HG03175 (cell line): ENCODE results near the gene PKP1.

ENCODE experiments used
- ATAC-seq: cut with Tn5 transposase; IDR thresholded peaks from one replicate; pipeline ENCODE4 v1.9.1; 2021; ENCODE audit warnings: mild to moderate bottlenecking, moderate library complexity; ENCODE audit not compliant: unreplicated experiment

PKP1 gene

DNA sequence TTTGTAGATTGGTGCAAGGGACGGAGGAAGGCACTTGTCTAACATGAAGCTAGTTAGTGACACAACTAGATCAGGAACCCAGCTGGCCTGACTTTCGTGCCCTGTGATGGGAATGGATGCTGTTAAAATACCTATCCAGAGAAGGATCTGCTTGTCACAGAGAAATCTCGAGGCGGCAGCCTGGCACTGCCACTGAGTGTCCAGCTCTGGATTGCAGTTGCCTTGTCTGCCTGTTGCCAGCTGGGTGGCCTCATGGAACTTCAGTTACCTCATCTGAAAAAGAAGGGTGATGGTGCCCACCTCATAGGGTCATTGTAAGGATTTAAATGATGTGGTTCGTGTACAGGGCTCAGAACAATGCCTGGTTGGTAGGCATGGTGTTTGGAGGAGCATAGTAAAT is 2.4 kb upstream of the PKP1 start:
- ATAC-seq: no peak

DNA sequence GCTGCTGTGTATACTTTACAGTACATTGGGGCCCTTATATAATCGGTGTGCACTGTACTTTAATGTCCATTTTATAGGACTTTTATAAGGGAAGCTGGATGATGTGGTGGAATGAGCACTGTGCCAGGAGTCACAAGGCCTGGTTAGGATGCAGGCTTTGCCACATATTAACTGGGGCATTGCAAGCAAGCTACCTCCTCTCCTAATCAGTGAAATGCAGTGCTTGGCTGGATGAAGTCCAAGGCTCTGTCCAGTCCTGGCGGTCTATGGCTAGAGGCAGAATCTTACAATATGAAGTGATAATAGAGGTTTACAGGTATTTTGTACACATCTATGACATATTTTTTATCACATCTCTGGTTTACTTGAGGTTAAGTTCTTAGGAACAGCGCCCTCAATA is 1.7 kb upstream of the PKP1 start:
- ATAC-seq: no peak

DNA sequence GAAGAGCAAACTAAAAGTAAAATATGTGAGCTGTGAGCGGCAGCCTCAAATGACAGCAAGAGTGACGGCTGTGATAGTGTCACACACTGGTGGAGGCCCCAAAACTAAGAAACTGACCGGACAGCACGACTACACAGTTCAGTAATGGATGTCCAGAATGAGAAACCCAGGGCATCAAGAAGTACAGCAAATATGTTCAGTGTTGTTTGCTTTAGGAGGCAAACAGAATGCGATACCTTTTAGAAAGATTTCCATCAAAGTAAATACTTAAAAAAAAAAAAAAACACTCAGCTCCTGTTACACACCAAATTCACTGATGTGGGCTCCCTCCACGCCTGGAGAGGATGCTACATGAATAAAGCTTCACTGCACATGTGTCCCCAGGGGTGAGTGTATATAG is 1.1 kb upstream of the PKP1 start:
- ATAC-seq: no peak

DNA sequence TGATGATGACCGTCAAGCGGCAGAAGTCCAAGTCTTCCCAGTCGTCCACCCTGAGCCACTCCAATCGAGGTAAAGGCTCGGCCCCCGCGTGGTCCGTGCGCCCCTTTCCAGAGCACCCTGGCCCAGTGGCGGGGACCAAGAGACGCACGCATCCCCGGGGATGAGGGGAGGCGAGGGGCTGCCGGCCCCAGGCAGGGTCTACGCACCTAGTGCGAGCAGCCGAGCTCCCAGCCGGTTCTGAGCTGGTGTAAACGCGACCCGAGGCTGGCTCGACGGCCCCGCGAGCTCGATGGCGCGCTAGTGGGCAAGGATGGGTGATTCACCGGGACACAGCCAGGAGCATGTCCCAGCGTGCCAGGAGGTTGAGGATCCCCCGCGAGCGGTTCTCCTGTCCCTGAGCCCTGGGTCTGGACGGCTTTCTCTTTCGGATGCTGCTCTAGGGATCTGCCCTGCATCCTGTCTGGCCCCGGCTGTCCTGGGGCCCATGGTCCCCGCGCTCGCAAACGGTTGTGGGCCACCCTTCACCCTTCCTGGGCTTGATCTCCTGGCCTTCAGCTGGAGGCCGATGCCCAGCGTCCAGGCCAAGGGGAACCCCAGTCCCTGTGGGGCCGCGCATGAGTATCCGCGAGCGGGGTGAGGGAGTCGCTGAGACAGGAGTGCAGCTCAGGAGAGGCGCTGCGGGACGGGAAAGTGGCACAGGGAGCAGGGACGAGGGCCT is 689 bp downstream of the PKP1 start:
- no peak for ATAC-seq

DNA sequence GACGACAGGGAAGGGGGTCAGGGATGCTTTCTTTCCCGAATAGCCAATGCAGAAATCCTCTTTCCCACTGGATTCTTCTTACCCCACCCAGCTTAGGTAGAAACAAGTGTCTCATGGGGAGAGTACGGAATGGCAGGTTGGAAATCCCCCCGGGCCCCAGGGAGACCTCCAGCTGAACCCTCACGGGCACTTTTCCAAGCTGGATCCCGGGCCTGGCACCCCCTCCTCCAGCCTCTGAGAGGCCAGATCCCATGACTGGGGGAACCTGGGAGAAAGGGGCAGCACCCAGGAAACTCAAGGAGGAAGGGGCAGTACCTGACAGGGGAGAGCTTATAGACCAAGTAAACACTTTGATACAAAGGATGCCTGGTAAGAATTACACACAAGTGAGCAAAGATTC is 1.3 kb downstream of the PKP1 start:
- ATAC-seq: no peak

DNA sequence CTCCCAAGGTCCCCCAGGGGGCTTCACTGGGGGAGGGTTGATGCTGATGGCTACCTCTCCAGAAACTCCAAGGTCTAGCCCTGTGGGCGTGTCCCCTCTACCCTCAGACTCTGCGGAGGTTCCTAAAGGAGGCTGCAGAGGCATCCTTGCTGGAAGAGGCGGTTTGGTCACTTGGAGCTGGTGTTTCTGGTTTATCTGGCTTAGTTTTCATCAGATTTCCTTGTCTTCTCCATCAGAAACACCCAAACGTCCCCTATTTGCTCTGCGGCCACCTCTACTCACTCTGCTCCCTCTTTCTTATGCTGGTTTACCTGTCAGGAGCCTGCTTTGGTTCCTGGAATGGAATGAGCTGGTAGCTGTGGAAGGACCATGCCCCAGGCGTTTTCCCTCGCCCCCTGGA is 2.5 kb downstream of the PKP1 start:
- ATAC-seq: no peak

DNA sequence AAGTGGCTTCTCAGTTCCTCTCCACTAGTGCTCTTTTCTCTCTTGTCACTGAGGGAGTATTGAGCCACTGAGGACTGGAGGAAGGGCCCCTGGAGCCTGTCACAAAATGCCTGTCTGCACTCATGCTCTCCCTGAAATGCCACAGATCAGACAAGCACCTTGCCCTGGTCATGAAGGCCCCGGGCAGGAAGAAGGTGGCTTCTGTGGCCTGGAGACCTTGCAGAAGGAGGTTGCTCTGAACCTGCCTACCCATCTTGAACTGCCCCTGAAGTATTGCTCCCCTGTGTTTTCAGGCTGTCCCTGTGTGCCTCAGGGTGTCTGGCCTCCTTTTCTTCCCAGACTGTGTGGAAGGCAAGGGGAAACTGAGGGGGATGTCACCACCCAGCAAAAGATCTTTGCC is 3.1 kb downstream of the PKP1 start:
- ATAC-seq: no peak

DNA sequence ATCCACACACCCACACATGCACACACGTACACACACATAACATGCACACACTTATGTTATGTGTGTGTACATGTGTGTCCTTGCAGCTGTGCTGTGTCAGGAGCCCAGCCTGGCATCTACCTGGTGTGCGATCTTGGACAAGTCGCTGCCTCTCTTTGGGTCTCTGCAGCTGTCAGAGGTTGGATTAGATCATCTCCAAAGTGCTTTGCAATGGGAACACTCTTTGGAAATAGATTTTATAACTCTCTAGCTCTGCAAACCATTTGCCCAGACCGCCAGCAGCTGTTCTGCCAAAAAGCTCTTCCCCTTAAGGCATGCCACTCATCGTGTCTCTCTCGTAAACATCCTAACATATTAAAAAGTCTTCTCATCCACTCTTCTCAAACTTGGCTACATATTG is 4.7 kb downstream of the PKP1 start:
- no peak for ATAC-seq

DNA sequence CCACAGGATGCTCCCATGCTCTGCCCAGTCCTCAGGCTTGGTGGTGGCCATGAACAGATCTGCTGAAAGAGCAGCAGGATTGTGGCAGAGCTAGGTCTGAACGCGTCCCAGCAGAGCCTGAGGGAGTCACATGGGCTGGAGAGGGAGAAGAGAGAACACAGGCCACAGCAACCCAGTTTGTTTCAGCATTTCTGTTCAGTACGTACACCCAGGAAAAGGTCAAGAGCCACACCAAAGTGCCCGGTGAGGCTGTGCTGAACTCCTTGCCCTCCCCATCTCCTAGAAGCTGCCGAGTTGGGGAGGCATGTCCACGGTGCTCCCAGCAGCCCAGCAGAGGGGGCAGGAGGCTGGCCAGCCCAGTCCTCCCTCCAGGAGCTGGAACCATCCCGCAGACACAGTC is 5.5 kb downstream of the PKP1 start:
- ATAC-seq: no peak

DNA sequence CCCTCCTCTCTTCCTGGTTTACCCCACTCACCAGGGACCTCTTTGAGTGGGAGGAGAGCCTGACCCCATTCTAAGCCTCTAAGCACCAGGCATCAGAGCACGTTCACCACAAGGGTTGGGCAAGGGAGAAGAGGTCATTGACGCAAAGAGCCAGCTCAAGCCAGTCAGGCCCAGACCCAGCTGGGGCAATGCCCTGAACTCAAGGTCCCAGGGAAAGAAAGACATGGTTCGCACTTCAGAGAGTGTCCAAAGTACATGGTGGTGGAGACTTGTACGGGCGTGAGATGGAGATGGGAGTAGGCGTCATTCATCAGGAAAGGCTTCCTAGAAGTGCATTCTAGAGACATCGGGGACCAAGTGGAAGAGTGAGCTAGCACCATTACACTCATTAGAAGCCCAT is 7.2 kb downstream of the PKP1 start:
- no peak for ATAC-seq

DNA sequence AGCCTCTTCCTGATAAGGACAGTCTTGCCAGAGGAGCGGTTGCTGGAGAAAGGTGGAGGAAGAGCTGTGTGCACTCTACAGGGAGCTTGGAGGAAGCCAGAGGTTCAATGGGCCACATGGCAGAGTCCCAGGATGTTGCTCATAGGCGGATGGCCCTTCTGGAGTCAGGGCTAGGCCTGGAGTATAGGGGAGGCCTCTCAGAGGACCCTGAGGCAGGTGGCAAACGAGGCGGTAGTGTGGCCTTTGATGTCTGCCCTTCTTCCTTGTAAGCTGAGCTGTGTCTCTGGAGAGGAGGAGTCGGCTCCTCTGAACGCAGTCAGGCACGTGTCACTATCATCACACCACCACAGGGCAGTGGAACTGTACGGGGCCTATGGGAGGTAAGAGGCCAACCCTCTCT is 8.6 kb downstream of the PKP1 start:
- ATAC-seq: no peak

DNA sequence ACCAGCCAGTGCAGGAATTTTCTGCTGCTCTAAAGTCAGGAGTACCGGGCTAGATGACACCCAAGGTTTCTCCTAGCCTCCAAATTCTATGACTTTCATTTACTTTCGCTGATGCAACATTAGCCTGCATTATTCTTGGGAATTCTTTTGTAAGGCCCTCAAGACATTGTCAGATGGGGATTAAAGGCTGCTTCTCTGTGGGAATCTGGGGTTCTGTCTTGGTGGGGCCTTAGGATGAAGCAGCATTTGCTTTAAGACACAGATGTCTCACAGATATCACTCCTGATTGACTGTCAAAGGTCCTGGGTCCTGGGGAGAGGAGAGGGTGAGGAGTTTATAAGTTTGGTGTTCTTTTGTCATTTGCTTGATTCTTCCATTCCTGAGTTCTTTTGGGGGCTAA is 11.6 kb downstream of the PKP1 start:
- no peak for ATAC-seq

DNA sequence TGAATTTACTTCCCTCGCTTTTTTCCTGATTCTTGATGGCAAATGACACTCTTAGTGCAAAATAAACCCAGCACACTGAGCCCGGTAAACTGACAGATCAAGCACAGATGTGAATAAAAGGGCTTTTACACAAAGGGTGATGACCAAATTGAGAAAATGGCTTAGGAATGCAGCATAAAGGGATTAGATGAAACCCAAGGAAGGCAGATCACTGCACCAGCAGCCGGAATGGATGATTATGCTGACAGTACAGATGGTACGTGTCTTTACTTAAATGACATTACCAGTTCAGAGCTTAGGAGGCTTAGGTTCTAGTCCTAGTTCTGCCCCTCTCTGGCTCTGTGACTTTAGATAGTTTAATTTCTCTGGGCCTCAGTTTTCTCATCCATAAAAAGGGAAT is 12.0 kb downstream of the PKP1 start:
- ATAC-seq: no peak

DNA sequence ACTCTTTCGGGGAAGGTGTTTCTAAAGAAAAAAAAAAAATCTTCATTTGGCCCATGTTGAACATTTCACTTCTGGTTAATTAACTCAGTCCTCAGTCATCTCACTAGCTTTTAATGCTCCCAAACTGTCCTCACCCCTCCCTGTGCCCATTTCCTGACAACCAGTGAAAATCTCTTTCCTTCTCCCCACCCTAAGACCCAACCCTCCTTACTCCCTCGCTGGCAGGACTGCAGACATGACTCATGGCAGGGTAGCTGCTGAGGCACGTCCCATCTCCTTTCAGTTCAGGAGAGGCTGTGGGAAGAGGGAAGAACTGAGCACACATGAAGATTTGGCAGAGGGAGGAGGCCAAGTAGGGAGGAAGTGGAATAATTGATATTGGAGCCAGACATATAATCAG is 12.6 kb downstream of the PKP1 start:
- no peak for ATAC-seq

DNA sequence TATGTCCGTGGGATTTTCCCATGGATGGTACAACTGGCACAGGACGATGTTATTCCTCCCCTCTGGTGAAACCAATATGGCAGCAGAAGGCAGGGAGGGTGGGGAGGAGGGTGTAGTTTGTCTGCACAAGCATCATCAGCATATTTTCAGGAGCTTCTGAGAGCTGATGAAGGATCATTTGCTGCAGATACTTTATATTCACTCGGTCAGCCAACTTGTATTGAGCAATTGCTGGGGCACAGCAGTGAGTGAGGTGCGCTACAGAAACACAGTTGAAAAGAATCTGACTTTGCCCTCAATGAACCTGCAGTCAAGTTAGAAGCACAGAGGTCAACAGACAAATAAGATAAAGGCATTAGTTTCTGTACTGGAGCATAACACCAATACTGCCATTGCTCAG is 13.0 kb downstream of the PKP1 start:
- no peak for ATAC-seq

DNA sequence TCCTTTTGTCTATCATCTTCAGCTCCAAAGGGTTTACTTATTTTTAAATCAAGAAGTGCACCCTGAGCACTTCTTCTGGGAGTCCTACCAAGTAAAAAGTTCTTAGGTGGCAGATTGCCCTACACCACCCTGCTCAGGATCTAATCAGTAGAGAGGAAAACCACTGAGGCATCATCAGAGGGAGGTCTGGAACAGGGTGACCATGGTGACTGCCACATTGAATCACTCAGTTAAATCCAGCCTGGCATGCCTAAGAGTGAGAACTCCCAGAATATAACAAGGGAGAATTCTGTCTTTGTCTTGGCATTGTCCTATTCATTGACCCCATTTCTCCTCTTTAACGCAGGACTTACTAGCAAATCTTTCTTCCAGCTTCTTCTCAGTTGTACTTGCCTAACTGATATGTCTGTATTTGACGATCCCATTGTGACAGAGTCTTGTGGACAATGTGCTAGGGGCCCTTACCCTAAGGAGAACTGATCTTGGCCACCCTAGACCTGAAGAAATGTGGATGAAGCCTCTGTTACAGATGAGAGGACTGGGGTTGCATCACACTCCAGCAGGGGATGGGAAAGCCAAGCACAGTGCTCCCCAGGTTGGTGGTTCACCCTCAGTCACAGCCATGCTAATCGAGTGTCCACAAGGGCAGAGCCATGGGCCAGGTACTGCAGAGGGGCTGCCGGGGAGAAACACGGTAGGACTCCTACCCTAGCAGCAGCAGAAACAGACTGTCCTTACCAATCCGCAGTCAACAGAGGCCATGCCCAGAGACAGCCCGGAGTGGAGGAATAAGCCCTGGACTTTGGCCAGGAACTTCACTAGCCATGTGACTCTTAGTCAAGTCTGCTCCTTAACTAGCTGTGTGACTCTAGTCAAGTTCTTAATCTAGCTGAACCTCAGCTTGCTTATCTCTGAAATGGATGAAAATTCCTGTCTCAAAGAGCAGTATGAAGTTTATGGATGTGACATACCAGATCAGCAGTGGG is 15.4 kb downstream of the PKP1 start:
- no peak for ATAC-seq

DNA sequence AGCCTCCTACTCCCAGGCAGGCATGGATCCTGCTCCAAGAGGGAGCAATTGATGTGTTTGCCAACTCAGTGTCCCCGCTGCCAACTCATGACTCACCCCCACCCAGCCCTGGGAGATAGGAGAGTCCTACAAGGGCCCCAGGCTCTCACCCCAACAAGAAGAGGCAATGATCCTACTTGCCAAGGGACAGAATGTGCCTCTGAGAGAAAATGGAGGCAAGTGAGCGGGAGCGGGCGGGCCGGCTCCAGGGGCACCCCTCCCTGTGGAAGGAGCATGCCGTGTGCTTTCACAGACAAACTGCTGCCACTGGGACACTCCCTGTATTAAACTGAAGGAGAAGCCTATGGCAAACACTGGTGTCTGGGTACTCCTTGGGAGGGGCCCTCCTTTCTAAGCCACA is 16.7 kb downstream of the PKP1 start:
- ATAC-seq: no peak

DNA sequence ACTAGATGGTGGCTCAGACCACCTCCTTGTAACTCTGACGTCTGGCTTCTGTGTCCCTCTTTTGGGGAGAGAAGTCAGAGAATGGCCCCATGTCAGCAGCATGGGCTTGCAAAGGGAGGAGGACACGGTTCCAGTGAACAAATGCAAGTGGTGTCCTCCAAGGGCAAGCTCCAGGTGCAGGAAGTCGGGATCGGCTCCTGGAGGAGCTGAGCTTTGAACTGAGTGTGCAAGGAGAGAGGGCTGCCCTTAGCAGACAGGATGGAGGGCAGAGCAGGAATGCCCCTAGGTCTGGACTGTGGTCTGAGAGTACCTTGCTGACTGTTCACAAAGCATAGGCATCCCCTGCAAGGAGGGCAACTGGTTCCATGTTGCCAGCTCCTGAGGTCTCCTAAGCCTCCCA is 17.3 kb downstream of the PKP1 start:
- ATAC-seq: no peak

DNA sequence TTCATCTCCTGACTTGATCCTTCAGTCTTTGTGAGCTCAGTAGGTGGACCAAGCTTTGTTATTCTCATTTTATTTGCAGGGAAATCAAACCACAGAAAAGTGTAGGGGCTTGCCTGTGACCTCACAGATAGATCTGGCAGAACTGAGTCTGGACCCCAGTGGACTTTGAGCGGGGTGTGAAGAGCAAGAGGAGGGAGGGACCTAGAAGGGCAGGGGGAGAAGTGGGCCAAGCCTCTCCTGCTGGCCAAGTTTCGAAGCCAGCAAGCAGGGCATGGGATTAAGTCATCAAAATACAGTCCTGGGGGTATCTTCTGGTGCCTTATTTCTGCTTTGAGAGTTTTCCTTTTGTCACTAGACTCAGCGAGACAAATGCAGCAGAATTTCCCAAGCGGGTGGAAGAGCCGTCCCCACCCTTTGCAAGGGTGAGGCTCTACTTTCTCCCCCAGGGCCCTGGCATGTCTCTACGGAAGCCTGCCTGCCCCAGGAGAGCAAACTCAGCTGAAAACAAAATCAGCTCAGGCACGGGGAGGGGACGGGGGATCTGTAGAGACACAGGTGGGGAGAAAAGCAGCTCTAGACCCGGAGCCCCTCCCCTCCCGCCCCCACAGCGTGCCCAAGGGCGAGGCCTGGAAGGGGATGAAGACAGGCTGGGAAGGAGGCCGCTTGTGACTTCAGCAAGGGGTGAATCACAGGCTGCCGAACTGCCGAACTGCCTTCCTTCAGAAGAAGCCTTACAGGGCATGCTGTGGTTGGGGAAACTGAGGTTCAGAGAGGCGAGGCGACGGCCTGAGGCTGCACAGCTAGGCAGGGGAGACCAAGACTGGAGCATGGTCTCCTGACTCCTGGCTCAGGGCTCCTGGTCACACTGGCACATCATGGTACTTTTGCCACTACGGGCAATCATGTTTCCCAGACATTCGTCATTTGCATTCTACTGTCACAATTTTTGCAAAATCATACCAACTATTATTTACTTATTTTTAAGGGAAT is 19.2 kb downstream of the PKP1 start:
- no peak for ATAC-seq

DNA sequence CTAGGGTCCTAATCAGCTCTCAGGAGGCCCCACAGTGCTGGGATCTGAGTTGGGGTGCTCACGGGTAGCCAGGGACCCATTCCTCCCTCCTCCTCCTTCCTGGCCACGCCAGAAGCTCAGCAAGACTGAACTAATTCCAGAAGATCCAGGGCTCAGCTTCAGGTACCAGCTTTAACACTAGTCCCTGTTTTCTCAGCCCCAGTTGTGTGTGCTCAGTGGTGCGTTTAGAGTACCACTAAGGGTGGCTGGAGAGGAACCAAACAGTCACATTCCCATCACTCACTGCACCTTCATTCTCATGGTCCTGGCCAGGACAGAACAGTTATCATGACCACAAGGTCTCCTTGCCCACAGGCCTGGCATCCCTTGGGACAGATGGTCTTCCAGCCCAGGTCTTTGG is 20.8 kb downstream of the PKP1 start:
- ATAC-seq: no peak

DNA sequence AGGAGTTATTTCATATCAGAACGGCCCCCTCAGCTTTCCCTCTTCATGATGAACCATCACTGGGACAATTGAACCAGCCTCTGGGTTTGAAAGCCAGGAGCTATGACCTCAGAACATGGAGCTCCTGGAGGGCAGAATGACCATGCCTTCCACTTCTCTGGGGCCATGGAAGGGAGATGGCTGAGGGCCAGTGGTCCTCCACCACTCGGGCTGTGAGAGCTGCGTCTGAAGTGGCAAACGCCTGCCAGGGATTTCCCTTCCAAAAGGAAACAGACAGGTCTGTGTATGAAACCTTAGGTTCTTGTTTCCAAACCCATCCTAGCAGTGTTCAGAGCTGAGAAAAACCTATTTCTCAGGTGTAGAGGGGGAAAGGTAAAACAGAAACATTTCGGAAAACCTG is 22.5 kb downstream of the PKP1 start:
- ATAC-seq: no peak
